ENCODE results near the gene AIMP1.
"Not testable (repeated sequence)": the region's sequence is repeated elsewhere in the genome, so short reads cannot be mapped to it uniquely, and the experiment has no call there.

Gene AIMP1

DNA sequence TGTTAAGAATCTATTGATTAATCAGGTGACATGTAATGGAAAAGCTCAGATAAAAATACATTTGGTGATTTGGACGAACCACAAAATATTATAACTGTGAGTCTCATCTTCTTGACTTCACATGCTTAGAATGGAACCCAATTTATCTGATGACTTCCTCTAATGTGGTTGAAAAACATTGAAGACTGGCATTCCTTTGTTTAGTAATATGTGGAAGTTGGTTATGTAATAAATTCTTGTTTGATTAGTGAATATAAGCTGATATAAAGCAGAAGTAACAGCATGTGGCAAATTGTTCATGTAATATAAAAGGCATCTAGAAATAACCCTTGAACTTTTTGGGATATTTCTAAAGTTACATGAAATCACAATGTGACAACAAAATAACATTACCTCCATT is 42.5 kb downstream of the AIMP1 start:
- DNase-seq, result no peak

DNA sequence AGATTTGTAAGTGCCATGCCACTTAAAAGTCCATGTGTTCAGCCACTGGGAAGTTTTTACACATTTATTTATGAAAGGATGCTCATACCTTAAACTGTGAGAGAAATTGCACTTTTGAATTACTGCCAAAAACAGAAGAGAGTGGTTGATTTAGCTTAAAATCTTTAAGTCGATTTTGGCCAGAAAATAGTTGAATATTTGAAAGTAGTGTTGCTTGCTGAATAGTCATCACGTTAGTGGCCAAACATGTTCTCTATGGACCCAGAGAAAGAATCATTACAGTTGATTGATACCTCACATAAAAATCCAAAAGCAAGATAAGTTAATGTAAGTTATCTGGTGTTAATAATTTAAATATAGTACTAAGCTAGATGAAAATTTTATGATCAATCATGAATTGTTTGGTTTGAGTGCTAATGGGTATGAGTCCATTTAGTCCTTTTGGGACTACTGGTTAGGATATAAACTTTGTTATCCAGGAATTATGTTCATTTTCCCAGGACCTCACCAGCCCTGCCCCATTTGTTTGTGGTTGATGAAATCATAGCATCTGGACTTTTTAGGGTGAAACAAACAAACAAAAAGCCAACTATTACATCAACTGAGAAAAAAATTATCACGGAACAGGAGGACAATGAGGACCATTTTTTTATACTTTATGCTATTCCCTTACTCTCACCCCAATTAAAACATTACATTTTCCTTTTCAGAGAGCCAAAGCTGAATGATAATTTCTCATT is 45.9 kb downstream of the AIMP1 start:
- DNase-seq, result no peak

DNA sequence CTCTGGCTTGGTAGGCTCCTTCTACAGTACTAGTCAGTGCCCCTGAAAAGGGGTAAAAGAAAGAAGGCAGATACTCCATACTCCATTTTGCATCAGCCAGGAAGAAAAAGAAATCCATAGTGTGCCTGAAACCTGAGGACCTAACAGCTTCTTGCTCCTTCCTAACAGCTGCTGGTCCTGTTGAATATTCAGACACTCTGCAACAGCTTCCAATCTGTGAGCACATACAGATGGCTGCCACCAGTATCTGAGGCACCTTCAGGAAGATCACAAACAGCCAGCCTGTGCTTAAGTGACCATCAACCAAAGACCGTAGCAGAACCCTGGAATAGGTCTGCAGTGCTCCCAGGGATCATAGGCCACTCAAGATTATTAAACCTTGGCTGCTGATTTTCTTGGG is 47.9 kb downstream of the AIMP1 start:
- no peak for DNase-seq

DNA sequence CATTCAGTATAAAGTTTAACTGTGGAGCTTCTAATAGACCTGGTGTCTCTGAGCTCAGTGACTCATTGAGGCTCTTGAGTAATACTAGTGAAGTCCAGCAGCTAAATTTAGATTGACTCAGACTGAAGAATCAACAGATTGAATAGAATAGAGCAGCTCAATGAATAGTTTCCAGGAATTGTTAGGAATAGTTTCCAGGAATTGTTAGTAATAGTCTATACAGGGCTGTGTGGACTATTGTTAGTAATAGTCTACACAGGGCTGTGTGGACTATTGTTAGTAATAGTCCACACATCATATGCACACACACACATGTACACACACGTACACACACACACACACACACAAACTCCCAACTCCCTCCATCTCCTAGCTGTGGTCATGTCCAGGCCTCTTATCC is 49.3 kb downstream of the AIMP1 start:
- no peak for DNase-seq

DNA sequence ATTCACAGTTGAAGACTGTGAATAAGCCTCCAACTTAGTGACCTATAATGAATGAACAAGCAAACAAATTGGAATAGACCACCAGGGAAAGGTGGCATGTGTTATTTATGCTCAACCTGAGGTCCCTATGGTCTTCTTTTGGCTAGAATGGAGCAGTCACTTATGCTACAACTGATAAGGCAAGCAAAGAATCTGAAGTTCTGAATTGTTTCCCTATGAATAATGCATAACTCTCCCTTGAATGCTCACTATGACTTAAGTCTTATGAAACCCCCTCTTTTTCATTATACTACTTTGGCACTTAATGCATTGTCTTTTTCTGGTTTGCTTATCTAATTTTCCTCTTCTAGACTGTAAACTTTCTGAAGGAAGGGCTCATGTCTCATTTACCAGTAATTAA is 49.7 kb downstream of the AIMP1 start:
- DNase-seq, result no peak

DNA sequence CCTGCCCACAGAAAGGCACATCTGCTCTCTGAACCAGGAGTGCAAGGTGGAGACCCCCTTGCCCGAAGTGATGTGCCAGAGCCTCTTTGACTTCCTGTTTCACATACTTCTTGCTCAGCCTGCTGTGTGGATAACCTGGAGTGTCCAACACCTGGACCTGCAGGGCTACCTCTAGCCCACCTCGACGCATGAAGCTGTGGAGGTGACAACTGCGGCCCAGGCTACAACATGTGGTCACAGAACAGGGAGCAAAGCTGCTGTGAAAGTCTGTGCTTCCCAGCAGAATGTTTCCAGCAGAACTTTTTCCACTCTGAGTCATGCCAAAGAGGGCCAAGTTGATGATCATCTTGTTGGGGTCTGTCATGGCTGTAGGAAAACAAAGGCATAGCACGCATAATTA is 50.7 kb downstream of the AIMP1 start:
- no peak for DNase-seq

DNA sequence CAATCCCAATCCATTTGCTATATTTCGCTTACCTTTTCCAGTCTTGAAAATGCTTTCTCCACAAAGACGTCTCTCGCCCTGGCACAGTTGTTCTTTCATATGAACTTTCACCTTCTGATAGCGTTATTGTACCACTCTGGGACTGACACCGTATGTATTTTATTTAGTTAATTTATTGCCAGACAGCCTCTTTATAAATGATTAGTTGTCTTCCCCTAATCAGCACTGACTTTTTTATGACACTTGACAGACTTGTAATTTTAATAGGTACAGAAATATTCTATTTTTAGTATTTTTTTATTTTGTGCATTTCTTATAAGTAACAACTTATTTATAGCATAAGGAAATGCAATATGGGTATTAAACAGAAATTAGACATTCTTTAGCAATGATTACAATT is 52.3 kb downstream of the AIMP1 start, which contains the start of gene GIMD1:
TSS of gene GIMD1 (minus strand) at position 101 of the 400 bp plus-strand sequence. CDS start 1,343 bp downstream, outside the sequence.
- no peak for DNase-seq

DNA sequence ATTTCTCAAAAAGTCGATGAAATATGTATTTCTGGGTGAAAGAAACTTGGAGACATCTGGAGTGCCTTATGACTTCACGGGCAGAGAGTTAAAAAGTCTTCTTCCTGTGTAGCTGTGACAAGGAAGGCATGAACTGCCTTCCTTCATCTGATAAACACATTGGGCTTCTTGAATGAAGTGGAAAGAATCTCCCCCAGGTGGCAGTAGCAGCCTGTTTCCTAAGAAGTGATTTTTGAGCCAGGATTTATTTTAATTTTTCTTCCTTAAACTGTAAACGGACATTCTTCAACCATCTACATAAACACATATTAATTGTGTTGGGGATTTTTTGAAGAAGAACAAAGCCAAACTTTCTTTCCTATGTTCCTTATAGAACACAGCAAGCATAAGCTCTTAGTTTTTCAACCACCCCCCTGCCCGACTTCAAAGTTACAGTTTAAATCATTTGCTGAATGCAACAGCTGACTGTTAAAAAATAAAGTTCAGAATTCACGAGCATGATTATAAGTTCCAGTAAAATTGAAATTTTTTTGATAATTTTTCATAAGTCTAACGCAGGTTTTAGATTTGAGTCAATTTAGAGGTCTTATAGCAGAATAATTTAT is 53.2 kb downstream of the AIMP1 start:
- DNase-seq, result no peak

DNA sequence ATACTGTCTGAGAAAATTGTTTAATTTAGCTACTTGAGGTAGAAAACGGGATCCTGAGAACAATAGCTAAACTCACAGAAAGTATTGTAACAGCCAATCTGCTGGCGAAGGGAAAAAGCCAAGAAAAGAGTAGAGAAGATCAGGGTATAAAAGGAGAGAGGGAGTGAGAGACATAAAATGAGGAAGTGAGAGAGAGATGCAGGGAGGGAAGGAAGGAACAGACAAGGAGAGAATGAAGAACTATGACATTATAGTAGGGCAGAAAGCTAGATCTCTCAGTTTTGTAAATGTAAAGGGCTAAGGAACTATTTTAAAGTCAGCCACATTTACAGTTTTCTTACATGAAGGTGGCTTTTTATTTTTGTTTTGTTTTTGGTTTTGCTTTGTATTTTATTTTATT is 53.9 kb downstream of the AIMP1 start:
- no peak for DNase-seq

DNA sequence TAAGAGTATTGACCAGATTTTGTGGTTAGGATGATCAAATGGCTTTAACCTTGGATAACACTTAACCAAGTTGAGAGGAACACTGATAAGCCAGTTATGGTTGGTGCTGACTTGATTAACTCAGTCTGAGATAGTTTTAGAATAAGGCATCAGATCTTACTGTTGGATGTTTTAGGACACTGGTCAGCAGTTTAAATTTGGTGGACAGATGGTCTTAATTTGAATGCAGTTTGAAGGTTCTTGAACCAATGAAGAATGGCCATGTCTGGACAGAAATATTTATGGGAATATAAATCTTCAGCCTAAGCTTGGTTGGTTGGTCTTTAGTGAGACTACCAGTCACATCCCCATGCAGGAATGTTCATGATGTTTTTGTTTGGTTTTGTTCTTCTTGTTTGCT is 54.8 kb downstream of the AIMP1 start:
- DNase-seq, result no peak

DNA sequence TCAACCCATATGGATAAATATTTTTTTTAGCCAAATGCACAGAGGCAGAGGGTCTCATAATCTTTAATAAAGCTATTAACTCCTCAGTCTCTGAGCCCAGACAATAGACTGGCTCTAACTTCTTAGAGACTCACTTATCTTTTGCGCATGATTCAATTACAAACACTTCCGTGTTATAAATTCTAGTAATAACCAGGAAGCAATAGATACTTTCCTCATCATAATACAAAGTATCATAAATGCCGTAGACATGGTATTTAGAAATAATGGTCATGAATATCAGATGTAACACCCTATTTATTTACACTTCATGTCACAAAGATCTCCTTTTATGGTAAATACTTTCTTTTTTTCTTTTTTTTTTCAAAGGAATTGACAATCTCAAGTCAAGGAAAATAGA is 56.7 kb downstream of the AIMP1 start:
- no peak for DNase-seq

DNA sequence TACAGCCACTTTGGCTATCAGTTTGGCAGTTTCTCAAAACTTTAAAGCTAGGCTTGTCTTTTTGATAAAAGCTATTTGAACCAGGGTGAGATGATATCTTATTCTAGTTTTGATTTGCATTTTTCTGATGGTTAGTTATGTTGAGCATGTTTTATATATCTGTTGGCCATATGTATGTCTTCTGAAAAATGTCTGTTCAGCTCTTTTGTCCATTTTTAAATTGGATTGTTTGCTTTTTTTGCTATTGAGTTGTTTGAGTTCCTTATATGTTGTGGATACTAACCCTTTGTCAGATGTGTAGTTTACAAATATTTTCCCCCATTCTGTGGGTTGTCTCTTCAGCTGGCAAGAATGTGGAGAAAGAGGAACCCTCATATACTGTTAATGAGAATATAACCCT is 63.8 kb downstream of the AIMP1 start:
- DNase-seq, result no peak

DNA sequence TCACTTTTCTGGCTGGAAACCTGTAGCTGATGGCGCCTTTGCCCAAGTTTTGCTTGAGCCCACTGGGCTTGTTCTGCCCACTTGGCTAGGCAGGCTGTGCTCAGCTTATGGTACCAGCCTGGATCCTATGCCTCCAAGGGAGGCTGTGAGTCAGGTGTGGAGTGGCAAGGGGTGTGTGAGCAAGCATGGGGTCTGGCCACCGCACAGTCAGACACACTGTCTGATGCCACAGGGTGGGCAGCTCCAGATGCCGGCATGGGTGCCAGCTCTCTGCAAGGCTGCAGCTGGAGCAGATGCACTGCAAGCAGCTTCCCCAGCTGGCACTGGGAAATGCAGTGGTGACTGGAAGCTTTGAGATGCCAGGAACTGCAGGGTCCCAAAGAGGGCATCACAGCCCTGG is 68.5 kb downstream of the AIMP1 start:
- DNase-seq, result no peak

DNA sequence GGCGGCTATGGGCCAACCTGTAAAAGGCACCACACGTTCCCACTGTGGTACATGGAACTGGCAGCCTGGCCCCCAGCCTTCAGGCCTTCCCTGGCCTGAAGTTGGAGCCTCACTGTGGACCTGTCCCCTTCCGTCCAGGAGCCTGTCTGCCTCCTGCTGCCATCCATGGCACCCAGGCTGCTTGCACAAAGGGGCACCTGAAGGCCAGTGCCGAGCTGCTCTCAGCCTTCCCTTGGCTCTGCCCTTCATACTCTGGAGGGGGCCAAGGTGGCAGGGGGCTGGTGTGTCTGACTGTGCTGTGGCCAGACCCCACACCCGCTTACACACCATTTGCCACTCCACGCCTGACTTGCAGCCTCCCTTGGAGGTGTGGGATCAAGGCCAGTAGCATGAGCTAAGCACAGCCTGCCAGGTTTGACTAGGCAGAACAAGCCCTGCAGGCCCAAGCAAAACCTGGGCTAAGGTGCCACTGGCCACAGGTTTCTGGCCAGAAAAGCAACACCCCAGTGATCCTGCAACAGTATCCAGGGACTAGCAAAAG is 69.6 kb downstream of the AIMP1 start:
- no peak for DNase-seq

DNA sequence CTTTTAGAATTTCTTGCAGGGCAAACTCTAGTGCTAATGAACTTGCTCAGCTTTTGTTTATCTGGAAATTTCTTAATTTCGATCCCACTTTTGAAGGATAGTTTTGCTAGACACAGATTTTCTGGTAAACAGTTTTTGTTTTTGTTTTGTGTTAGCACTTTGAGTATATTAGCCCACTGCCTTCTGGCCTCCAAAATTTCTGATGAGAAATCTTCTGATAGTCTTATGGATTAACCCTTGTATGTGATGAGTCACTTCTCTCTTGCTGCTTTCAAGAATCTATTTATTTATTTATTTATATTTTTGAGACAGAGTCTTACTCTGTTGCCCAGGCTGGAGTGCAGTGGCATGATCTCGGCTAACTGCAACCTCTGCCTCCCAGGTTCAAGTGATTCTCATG is 79.2 kb downstream of the AIMP1 start:
- DNase-seq, result no peak

DNA sequence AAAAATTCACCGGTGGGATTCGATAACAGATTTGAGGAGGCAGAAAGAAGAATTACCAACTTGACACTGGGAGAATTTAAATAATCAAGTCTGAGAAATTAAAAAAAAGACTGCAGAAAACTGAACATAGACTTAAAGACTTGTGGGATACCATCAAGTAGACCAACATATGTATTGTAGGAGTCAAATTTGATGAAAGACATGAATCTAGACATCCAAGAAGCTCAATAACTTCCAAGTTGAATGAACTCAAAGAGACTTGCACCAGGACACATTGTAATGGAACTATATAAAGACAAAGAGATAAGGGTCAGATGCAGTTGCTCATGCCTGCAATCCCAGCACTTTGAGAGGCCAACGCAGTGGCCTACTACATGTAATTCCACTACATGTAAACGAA is 82.5 kb downstream of the AIMP1 start:
- not testable (repeated sequence) for DNase-seq

All from NCI-H774 (cell line).